Measurements from ENCODE around the gene FAM13A.
"Not testable (repeated sequence)": the region's sequence is repeated elsewhere in the genome, so short reads cannot be mapped to it uniquely, and the experiment has no call there.

The FAM13A gene

GRCh38 chr4:89056953-89057398, at the start of gene FAM13A:
Gene FAM13A (minus strand): TSS chr4:89057185. CDS start chr4:89056964, 221 bp downstream.
- peak; percentile 53 for DNase-seq (ENCODE audit: low read depth)

GRCh38 chr4:89105726-89106125, 48.7 kb upstream of the FAM13A start:
- DNase-seq (ENCODE audit: low read depth): no peak

GRCh38 chr4:89101256-89102161, 44.5 kb upstream of the FAM13A start:
- DNase-seq (ENCODE audit: low read depth): no peak

GRCh38 chr4:89100853-89101252, 43.9 kb upstream of the FAM13A start:
- DNase-seq (ENCODE audit: low read depth): no peak

- DNase-seq (ENCODE audit: low read depth): no peak
Observed at GRCh38 chr4:89099471-89099870, 42.5 kb upstream of the FAM13A start.

- no peak for DNase-seq (ENCODE audit: low read depth)
Observed at GRCh38 chr4:89099034-89099433, 42.0 kb upstream of the FAM13A start.

- no peak for DNase-seq (ENCODE audit: low read depth)
Observed at GRCh38 chr4:89078300-89078699, 21.3 kb upstream of the FAM13A start.

GRCh38 chr4:89077761-89078160, 20.8 kb upstream of the FAM13A start:
- DNase-seq (ENCODE audit: low read depth): no peak

GRCh38 chr4:89072921-89073320, 15.9 kb upstream of the FAM13A start:
- DNase-seq (ENCODE audit: low read depth): no peak

- DNase-seq (ENCODE audit: low read depth): no peak
Observed at GRCh38 chr4:89071311-89071710, 14.3 kb upstream of the FAM13A start.

- DNase-seq (ENCODE audit: low read depth): no peak
Observed at GRCh38 chr4:89070041-89070440, 13.1 kb upstream of the FAM13A start.

GRCh38 chr4:89069481-89069880, 12.5 kb upstream of the FAM13A start:
- DNase-seq (ENCODE audit: low read depth): no peak

- DNase-seq (ENCODE audit: low read depth): no peak
Observed at GRCh38 chr4:89067417-89067816, 10.4 kb upstream of the FAM13A start.

- DNase-seq (ENCODE audit: low read depth): no peak
Observed at GRCh38 chr4:89064848-89065247, 7.9 kb upstream of the FAM13A start.

GRCh38 chr4:89057844-89058243, 859 bp upstream of the FAM13A start:
- DNase-seq (ENCODE audit: low read depth): not testable (repeated sequence)

- DNase-seq (ENCODE audit: low read depth): no peak
Observed at GRCh38 chr4:89056292-89056952, 563 bp downstream of the FAM13A start.

- DNase-seq (ENCODE audit: low read depth): no peak
Observed at GRCh38 chr4:89055157-89056080, 1.6 kb downstream of the FAM13A start.

GRCh38 chr4:89054627-89055026, 2.4 kb downstream of the FAM13A start:
- DNase-seq (ENCODE audit: low read depth): no peak

GRCh38 chr4:89049853-89050252, 7.1 kb downstream of the FAM13A start:
- no peak for DNase-seq (ENCODE audit: low read depth)

GRCh38 chr4:89048906-89049601, 7.9 kb downstream of the FAM13A start:
- no peak for DNase-seq (ENCODE audit: low read depth)

GRCh38 chr4:89044147-89044900, 12.7 kb downstream of the FAM13A start:
- DNase-seq (ENCODE audit: low read depth): no peak
